PC-3 (cell line): ENCODE data around the gene YWHAQ. TPM values are rescaled to one million over a fixed set of nuclear protein-coding genes. Genes with fewer than 3 reads are reported as not detected.

Experiments used
- ATAC-seq: fragments of 200-7000 bp; cut with Tn5 transposase; 2 replicates; pipeline ENCODE4 v1.9.1; 2020; ENCODE audit warnings: mild to moderate bottlenecking, moderate library complexity
- BruUV-seq: library from RNA; stranded (reverse); fragments of 400-500 nt; replicated peaks from 2 replicates; lab custom pipeline; 2021; lab: Mats Ljungman, UMichigan
- CTCF ChIA-PET: fragments of 300-600 bp; sonication (Branson Sonifier 250); formaldehyde crosslinking; loops from one replicate; lab custom pipeline; 2022; ENCODE audit warnings: antibody characterized with exemption; lab: Charles Lee
- POLR2A ChIA-PET: fragments of 300-600 bp; sonication (Branson Sonifier 250); formaldehyde crosslinking; loops from one replicate; lab custom pipeline; 2022; ENCODE audit warnings: antibody characterized with exemption; ENCODE audit not compliant: unreplicated experiment; lab: Charles Lee
- DNase-seq: peaks from one replicate; pipeline ENCODE4 v3.0.0-alpha.2; 2015
- H2AFZ ChIP-seq: fragments of 300-600 bp; sonication (generic); 2 replicates; pipeline ENCODE4 v1.6.0; 2016; ENCODE audit warnings: antibody characterized with exemption, low read length
- H3F3A ChIP-seq: fragments of 300-600 bp; sonication (generic); one replicate; pipeline ENCODE4 v1.6.0; 2017; ENCODE audit warnings: antibody characterized with exemption, low read length, control low read depth, mild to moderate bottlenecking; ENCODE audit not compliant: unreplicated experiment
- H3K27ac ChIP-seq: fragments of 300-600 bp; sonication (generic); 2 replicates; pipeline ENCODE4 v1.5.1; 2016; ENCODE audit warnings: mild to moderate bottlenecking, low read length
- H3K27me3 ChIP-seq: fragments of 300-600 bp; sonication (generic); 2 replicates; pipeline ENCODE4 v1.6.1; 2016; ENCODE audit warnings: low read length, mixed read lengths
- H3K36me3 ChIP-seq: fragments of 300-600 bp; sonication (generic); 2 replicates; pipeline ENCODE4 v1.6.1; 2016; ENCODE audit warnings: low read depth, mixed run types, low read length, mixed read lengths
- H3K4me1 ChIP-seq: fragments of 300-600 bp; sonication (generic); 2 replicates; pipeline ENCODE4 v1.5.1; 2016; ENCODE audit warnings: low read length; ENCODE audit not compliant: insufficient read depth
- H3K4me2 ChIP-seq: fragments of 300-600 bp; sonication (generic); 2 replicates; pipeline ENCODE4 v1.6.0; 2016; ENCODE audit warnings: low read length
- H3K4me3 ChIP-seq: fragments of 300-600 bp; sonication (generic); 2 replicates; pipeline ENCODE4 v1.5.1; 2016; ENCODE audit warnings: mild to moderate bottlenecking, low read length, mixed read lengths
- H3K79me2 ChIP-seq: fragments of 300-600 bp; sonication (generic); 2 replicates; pipeline ENCODE4 v1.6.1; 2017; ENCODE audit warnings: low read length, mixed read lengths
- H3K9ac ChIP-seq: fragments of 300-600 bp; sonication (generic); 2 replicates; pipeline ENCODE4 v1.6.0; 2016; ENCODE audit warnings: mild to moderate bottlenecking, low read length
- H3K9me2 ChIP-seq: fragments of 300-600 bp; sonication (generic); replicated peaks from 2 replicates; pipeline ENCODE4 v1.6.1; 2016; ENCODE audit warnings: mixed run types, low read length, mixed read lengths
- H3K9me3 ChIP-seq: fragments of 300-600 bp; sonication (generic); 2 replicates; pipeline ENCODE4 v1.6.1; 2016; ENCODE audit warnings: low read length, mixed read lengths
- H4K20me1 ChIP-seq: fragments of 300-600 bp; sonication (generic); 2 replicates; pipeline ENCODE4 v1.6.1; 2016; ENCODE audit warnings: low read length, mixed read lengths
- CTCF ChIP-seq: fragments of 300-600 bp; sonication (generic); conservative IDR thresholded peaks from 2 replicates; pipeline ENCODE4 v1.5.1; 2017; ENCODE audit warnings: antibody characterized with exemption, low read depth, mild to moderate bottlenecking, low read length
- EZH2 ChIP-seq: fragments of 300-600 bp; sonication (generic); IDR thresholded peaks from one replicate; pipeline ENCODE4 v1.6.1; 2017; ENCODE audit warnings: antibody characterized with exemption, mild to moderate bottlenecking, low read length; ENCODE audit not compliant: unreplicated experiment
- EZH2phosphoT487 ChIP-seq: fragments of 300-600 bp; sonication (generic); IDR thresholded peaks from 2 replicates; pipeline ENCODE4 v1.6.1; 2018; ENCODE audit warnings: mild to moderate bottlenecking, antibody characterized with exemption, low read length, borderline replicate concordance
- intact Hi-C: fragments of 100-400 bp; cut with micrococcal nuclease; formaldehyde crosslinking; loops from 2 replicates; pipeline ENCODE4 v1.9.0; 2023
- total RNA-seq: library from RNA; depleted of rRNA; stranded (reverse); fragments of >200 nt; gene quantifications from 2 replicates; pipeline ENCODE4 v1.2.3, GENCODE V29; 2014

The YWHAQ gene
- total RNA-seq, 1 experiment from 2014 or later = 377 TPM

GRCh38 chr2:9602412-9602811 lies 28.4 kb downstream of the YWHAQ start:
- H4K20me1 ChIP-seq = peaks cover 35% of the 10 kb centered on the region
- intact Hi-C loops = no loop called here
- peaks cover 98% of the 10 kb centered on the region for H3K79me2 ChIP-seq
- H2AFZ ChIP-seq = no peak overlapping the region
- ChIA-PET POLR2A (interaction anchor here (1.2 kb wide), 1 partner anchor 29 kb away, joined by 5 read pairs; the partner anchor contains the start of gene YWHAQ), CTCF (no interaction called here)
- no peak overlapping the region for H3K4me3 ChIP-seq
- no peak overlapping the region for H3K4me2 ChIP-seq
- peaks cover 42% of the 10 kb centered on the region for H3K36me3 ChIP-seq
- no TSS peak for BruUV-seq
- H3K9me3 ChIP-seq = peaks cover 8% of the 10 kb centered on the region; the same call in 1 of the 2 replicates
- ATAC-seq (no peak), DNase-seq (no peak)
- H3K9ac ChIP-seq = no peak overlapping the region
- peaks cover 1% of the 10 kb centered on the region for H3K4me1 ChIP-seq
- TF ChIP-seq CTCF (no peak), EZH2 (no peak), EZH2phosphoT487 (no peak)
- no peaks in the 10 kb centered on the region for H3K27me3 ChIP-seq
- H3K9me2 ChIP-seq = no peaks in the 10 kb centered on the region
- H3F3A ChIP-seq = no peaks in the 10 kb centered on the region
- H3K27ac ChIP-seq = no peak overlapping the region

GRCh38 chr2:9601397-9601796 lies 29.4 kb downstream of the YWHAQ start:
- intact Hi-C loops = no loop called here
- no peak overlapping the region for H3K27ac ChIP-seq
- no peak overlapping the region for H3K4me2 ChIP-seq
- H3K27me3 ChIP-seq = no peaks in the 10 kb centered on the region
- H3K9ac ChIP-seq = no peak overlapping the region
- POLR2A ChIA-PET = interaction anchor here (0.6 to 1.2 kb wide), 3 partner anchors 30 to 102 kb away, joined by 3 to 8 read pairs (median 5); partner anchors contain the start of gene YWHAQ
- H3K79me2 ChIP-seq = peaks cover 98% of the 10 kb centered on the region
- no peaks in the 10 kb centered on the region for H3F3A ChIP-seq
- H3K9me3 ChIP-seq = peaks cover 8% of the 10 kb centered on the region; the same call in 1 of the 2 replicates
- peaks cover 36% of the 10 kb centered on the region for H4K20me1 ChIP-seq
- ATAC-seq (peak; percentile 50), DNase-seq (no peak)
- TF ChIP-seq EZH2phosphoT487 (no peak), EZH2 (no peak), CTCF (no peak)
- H3K9me2 ChIP-seq = no peaks in the 10 kb centered on the region
- H2AFZ ChIP-seq = no peak overlapping the region
- no peaks in the 10 kb centered on the region for H3K4me1 ChIP-seq
- H3K36me3 ChIP-seq = peaks cover 42% of the 10 kb centered on the region
- no TSS peak for BruUV-seq
- no peak overlapping the region for H3K4me3 ChIP-seq
- CTCF ChIA-PET = no interaction called here

- Histone ChIP-seq H3K9me2 (no peaks in the 10 kb centered on the region), H3K4me1 (peaks cover 12% of the 10 kb centered on the region), H2AFZ (no peak overlapping the region), H3K4me3 (no peak overlapping the region), H3K9me3 (peaks cover 8% of the 10 kb centered on the region; the same call in 1 of the 2 replicates), H3K9ac (no peak overlapping the region), H3K79me2 (peaks cover 98% of the 10 kb centered on the region), H3F3A (no peaks in the 10 kb centered on the region), H4K20me1 (peaks cover 48% of the 10 kb centered on the region), H3K27ac (no peak overlapping the region), H3K36me3 (peaks cover 39% of the 10 kb centered on the region), H3K27me3 (no peaks in the 10 kb centered on the region), H3K4me2 (no peak overlapping the region)
- BruUV-seq = no TSS peak
- TF ChIP-seq EZH2 (no peak), CTCF (no peak), EZH2phosphoT487 (no peak)
- intact Hi-C loops = no loop called here
- ChIA-PET POLR2A (no interaction called here), CTCF (interaction anchor here (0.8 kb wide), 1 partner anchor 31 kb away, joined by 3 read pairs; the partner anchor contains the start of gene YWHAQ)
- DNase-seq = no peak
- ATAC-seq = no peak
Observed at GRCh38 chr2:9599430-9599829, 31.4 kb downstream of the YWHAQ start.
